Stomach (tissue), 9 donors: Measurements from ENCODE around the gene GSTM5. TPM values are rescaled to one million over a fixed set of nuclear protein-coding genes. Genes with fewer than 3 reads are reported as not detected.
A peak's percentile ranks its signal among the peaks of the same experiment; 100 is the strongest.
"Not testable (repeated sequence)": the region's sequence is repeated elsewhere in the genome, so short reads cannot be mapped to it uniquely, and the experiment has no call there.

ENCODE experiments used
- DNase-seq, 2 donors: peaks; one replicate each; pipeline versions ENCODE4 v3.0.0 to v3.0.0-alpha.2; 2013 to 2019
- H3K27ac ChIP-seq, 5 donors: fragments of 200-600 bp in 4 of 5; sonication (generic) in 4 of 5; one replicate each; pipeline ENCODE4 v1.5.1; 2013 to 2019; ENCODE audit warnings: mild to moderate bottlenecking in 1 of 5, moderate library complexity in 1 of 5
- H3K27me3 ChIP-seq, 3 donors: fragments of 200-600 bp; sonication (generic); one replicate each; pipeline ENCODE4 v1.5.1; 2017 to 2019; ENCODE audit warnings: mixed run types in 1 of 3
- H3K36me3 ChIP-seq, 4 donors: fragments of 200-600 bp; sonication (generic); 1 replicate in 3 of 4; 2 replicates in 1 of 4; pipeline ENCODE4 v1.5.1; 2016 to 2019
- H3K4me1 ChIP-seq, 4 donors: fragments of 200-600 bp; sonication (generic); one replicate each; pipeline ENCODE4 v1.5.1; 2016 to 2019
- H3K4me3 ChIP-seq, 4 donors: fragments of 200-600 bp; sonication (generic) in 3 of 4; one replicate each; pipeline ENCODE4 v1.5.1; 2016 to 2019; ENCODE audit warnings: mild to moderate bottlenecking in 1 of 4
- H3K9me3 ChIP-seq, 4 donors: fragments of 200-600 bp; sonication (generic); one replicate each; pipeline ENCODE4 v1.5.1; 2016 to 2019
- CTCF ChIP-seq, 7 experiments: fragments of 450-650 bp in 4 of 7; fragments of 200-600 bp in 3 of 7; sonication (generic) in 3 of 7; IDR thresholded peaks; one replicate each; pipeline ENCODE4 v1.5.1; 2016 to 2019; ENCODE audit warnings: antibody characterized with exemption in 7 of 7, control low read depth in 2 of 7, mild to moderate bottlenecking in 1 of 7
- EP300 ChIP-seq: sonication (generic); formaldehyde crosslinking; IDR thresholded peaks from one replicate; pipeline ENCODE4 v1.6.1; 2017; ENCODE audit warnings: antibody characterized with exemption
- POLR2A ChIP-seq, 4 donors: fragments of 450-650 bp; IDR thresholded peaks; one replicate each; pipeline ENCODE4 v1.6.1; 2016; ENCODE audit warnings: antibody characterized with exemption in 4 of 4, control low read depth in 2 of 4, mild to moderate bottlenecking in 1 of 4, moderate library complexity in 1 of 4
- POLR2AphosphoS5 ChIP-seq, 3 donors: sonication (generic); formaldehyde crosslinking; IDR thresholded peaks; one replicate each; pipeline ENCODE4 v1.6.1; 2016; ENCODE audit warnings: antibody characterized with exemption in 3 of 3
- WGBS, 5 donors: extraction: QIAGEN DNeasy Blood & Tissue Kit in 3 of 5; methylation state at CpG; one replicate each; pipeline versions ENCODE4 v1.1.5 to v1.1.7; 2013 to 2018; 5-methylcytosine and 5-hydroxymethylcytosine counted together
- intact Hi-C: fragments of 100-400 bp; cut with DNase I; formaldehyde crosslinking; loops from one replicate; pipeline ENCODE4 v1.15.1; 2023; ENCODE audit warnings: low total_unique reads
- polyA plus RNA-seq, 3 donors: library from polyadenylated mRNA; stranded (reverse); fragments of 200-250 nt; gene quantifications; one replicate each; pipeline ENCODE4 v1.2.3, GENCODE V29; 2013
- total RNA-seq, 5 donors: library from RNA; depleted of rRNA; stranded (reverse); fragments of >200 nt; gene quantifications; one replicate each; pipeline versions ENCODE4 v1.1.0 to v1.2.3, GENCODE V29; 2014 to 2016
- donor health status: healthy with polysubstance abuse.
- donor health status: Bipolar disorder and iron deficiency.
- donor health status: healthy.

GSTM5 gene
- total and polyA plus RNA-seq, 8 donors, result 1.4 to 35.6 (median 16.7) TPM; not detected in 2

GRCh38 chr1:109669246-109669948 is 42.7 kb upstream of the GSTM5 start:
- H3K27me3 ChIP-seq, result no peaks in the 10 kb centered on the region
- peaks cover 0 to 34% (median 7%) of the 10 kb centered on the region in 4 donors for H3K36me3 ChIP-seq
- no peaks in the 10 kb centered on the region for H3K9me3 ChIP-seq
- WGBS, 5 donors, result 79 to 92% (median 88%) methylated on average over 22 of the region's 22 CpGs
- H3K4me1 ChIP-seq, result peaks cover 10 to 19% (median 14%) of the 10 kb centered on the region in 4 donors
- peak overlapping the region in 1 of 5 donors; percentile 8 for H3K27ac ChIP-seq
- intact Hi-C loops, result no loop called here
- H3K4me3 ChIP-seq, result no peak overlapping the region
- TF ChIP-seq CTCF (IDR thresholded peaks at IDR 0.05), result no peak
- TF ChIP-seq POLR2AphosphoS5 (IDR thresholded peaks at IDR 0.05), result no peak
- no peak for TF ChIP-seq POLR2A (IDR thresholded peaks at IDR 0.05)
- TF ChIP-seq EP300, result no peak
- DNase-seq, result no peak

GRCh38 chr1:109669949-109670302 is 42.1 kb upstream of the GSTM5 start:
- H3K27ac ChIP-seq, H3K27me3 ChIP-seq, H3K4me3 ChIP-seq, intact Hi-C loops, DNase-seq, H3K9me3 ChIP-seq: not testable (repeated sequence)
- WGBS, 5 donors, result 89 to 96% (median 96%) methylated on average over 4 to 5 of the region's 5 CpGs
- H3K4me1 ChIP-seq, result peaks cover 10 to 19% (median 14%) of the 10 kb centered on the region in 4 donors
- H3K36me3 ChIP-seq, result peaks cover 0 to 34% (median 7%) of the 10 kb centered on the region in 4 donors

- Histone ChIP-seq H3K9me3 (no peaks in the 10 kb centered on the region), H3K27ac (no peak overlapping the region), H3K36me3 (peaks cover 0 to 30% (median 7%) of the 10 kb centered on the region in 4 donors), H3K4me3 (no peak overlapping the region), H3K4me1 (peaks cover 10 to 19% (median 14%) of the 10 kb centered on the region in 4 donors), H3K27me3 (no peaks in the 10 kb centered on the region)
- intact Hi-C loops, result no loop called here
- DNase-seq, result no peak
- 87 to 96% (median 93%) methylated on average over 2 to 5 of the region's 5 CpGs for WGBS, 5 donors
- TF ChIP-seq EP300 (no peak), CTCF (IDR thresholded peaks at IDR 0.05) (no peak), POLR2A (IDR thresholded peaks at IDR 0.05) (no peak), POLR2AphosphoS5 (IDR thresholded peaks at IDR 0.05) (no peak)
Measured at GRCh38 chr1:109671067-109671466, 41.0 kb upstream of the GSTM5 start.

- H3K27ac ChIP-seq, H3K4me3 ChIP-seq, DNase-seq, intact Hi-C loops, H3K27me3 ChIP-seq, H3K9me3 ChIP-seq, H3K4me1 ChIP-seq: not testable (repeated sequence)
- H3K36me3 ChIP-seq, result peaks cover 0 to 30% (median 7%) of the 10 kb centered on the region in 4 donors
- WGBS, 5 donors, result 65 to 89% (median 77%) methylated on average over 2 of the region's 2 CpGs
Measured at GRCh38 chr1:109673861-109674260, 38.2 kb upstream of the GSTM5 start.

- H3K4me3 ChIP-seq, H3K27me3 ChIP-seq, DNase-seq, H3K9me3 ChIP-seq, H3K27ac ChIP-seq, intact Hi-C loops, H3K4me1 ChIP-seq: not testable (repeated sequence)
- WGBS, 5 donors, result 80 to 95% (median 93%) methylated on average over 3 of the region's 3 CpGs
- peaks cover 0 to 21% (median 5%) of the 10 kb centered on the region in 4 donors for H3K36me3 ChIP-seq
Measured at GRCh38 chr1:109676683-109677381, 35.2 kb upstream of the GSTM5 start.

GRCh38 chr1:109677459-109677858 is 34.6 kb upstream of the GSTM5 start:
- Histone ChIP-seq H3K4me3 (no peak overlapping the region), H3K4me1 (no peaks in the 10 kb centered on the region), H3K9me3 (no peaks in the 10 kb centered on the region), H3K27ac (no peak overlapping the region), H3K27me3 (no peaks in the 10 kb centered on the region), H3K36me3 (peaks cover 0 to 15% (median 5%) of the 10 kb centered on the region in 4 donors)
- no peak for DNase-seq
- 55 to 71% (median 58%) methylated on average over 3 of the region's 3 CpGs for WGBS, 5 donors
- TF ChIP-seq POLR2A (IDR thresholded peaks at IDR 0.05), result no peak
- TF ChIP-seq EP300, result no peak
- TF ChIP-seq CTCF (IDR thresholded peaks at IDR 0.05), result no peak
- TF ChIP-seq POLR2AphosphoS5 (IDR thresholded peaks at IDR 0.05), result no peak
- intact Hi-C loops, result no loop called here

- H3K36me3 ChIP-seq, result not testable (repeated sequence)
- WGBS, 5 donors, result 84 to 92% (median 87%) methylated on average over 2 of the region's 2 CpGs
Measured at GRCh38 chr1:109678637-109679036, 33.4 kb upstream of the GSTM5 start.

GRCh38 chr1:109684777-109685176 is 27.3 kb upstream of the GSTM5 start:
- DNase-seq, H3K27ac ChIP-seq, H3K9me3 ChIP-seq, H3K27me3 ChIP-seq, H3K36me3 ChIP-seq, H3K4me1 ChIP-seq, intact Hi-C loops, H3K4me3 ChIP-seq: not testable (repeated sequence)
- WGBS, 5 donors, result 82 to 100% (median 84%) methylated on average over 1 to 6 of the region's 6 CpGs; no CpG with 5 or more reads in 2 of the 5 donors

More at GRCh38 chr1:109678637-109679036, 33.4 kb upstream of the GSTM5 start:
- intact Hi-C loops, DNase-seq, H3K27ac ChIP-seq, H3K9me3 ChIP-seq, H3K4me3 ChIP-seq, H3K4me1 ChIP-seq, H3K27me3 ChIP-seq: not testable (repeated sequence)
